HepG2 (cell line): ENCODE results near the gene RPS15A. TPM values are rescaled to one million over a fixed set of nuclear protein-coding genes. Genes with fewer than 3 reads are reported as not detected.

Experiments used
- CENPX ChIP-seq: sonication (generic); formaldehyde crosslinking; IDR thresholded peaks from 2 replicates; pipeline ENCODE4 v1.9.0; 2021; ENCODE audit warnings: mild to moderate bottlenecking, missing genetic modification reagents, moderate library complexity
- CHD2 ChIP-seq: IDR thresholded peaks from 2 replicates; pipeline ENCODE4 v1.6.1; 2011; ENCODE audit warnings: low read depth, low read length, improper control_type of control experiment
- HDAC2 ChIP-seq: sonication (generic); formaldehyde crosslinking; IDR thresholded peaks from 2 replicates; pipeline ENCODE4 v1.4.0; 2020; ENCODE audit warnings: missing genetic modification reagents
- NCOA2 ChIP-seq: sonication (generic); formaldehyde crosslinking; IDR thresholded peaks from 2 replicates; pipeline ENCODE4 v1.8.0; 2022; ENCODE audit warnings: inconsistent platforms
- NFYC ChIP-seq: IDR thresholded peaks from 2 replicates; pipeline ENCODE4 v1.6.1; 2016; ENCODE audit warnings: missing genetic modification reagents, missing compliant biosample characterization
- ZBTB7B ChIP-seq: sonication (generic); formaldehyde crosslinking; IDR thresholded peaks from 2 replicates; pipeline ENCODE4 v1.4.0; 2020; ENCODE audit warnings: missing genetic modification reagents
- ZNF138 ChIP-seq: sonication (generic); formaldehyde crosslinking; IDR thresholded peaks from 2 replicates; pipeline ENCODE4 v1.5.0; 2020; ENCODE audit warnings: mild to moderate bottlenecking, low read depth, missing genetic modification reagents
- ZNF431 ChIP-seq: sonication (generic); formaldehyde crosslinking; IDR thresholded peaks from 2 replicates; pipeline ENCODE4 v1.9.0; 2022; ENCODE audit warnings: missing genetic modification reagents, low read depth, mild to moderate bottlenecking, borderline replicate concordance
- ZNF605 ChIP-seq: sonication (generic); formaldehyde crosslinking; IDR thresholded peaks from 2 replicates; pipeline ENCODE4 v1.8.0; 2022; ENCODE audit warnings: mild to moderate bottlenecking, missing genetic modification reagents
- ZNF780A ChIP-seq: sonication (generic); formaldehyde crosslinking; IDR thresholded peaks from 2 replicates; pipeline ENCODE4 v1.8.0; 2022; ENCODE audit warnings: mild to moderate bottlenecking, missing genetic modification reagents, moderate library complexity
- ZSCAN22 ChIP-seq: sonication (generic); formaldehyde crosslinking; IDR thresholded peaks from 2 replicates; pipeline ENCODE4 v1.4.0; 2020; ENCODE audit warnings: mild to moderate bottlenecking, missing genetic modification reagents
- ZSCAN9 ChIP-seq: IDR thresholded peaks from 2 replicates; pipeline ENCODE4 v1.6.1; 2016; ENCODE audit warnings: borderline replicate concordance
- polyA plus RNA-seq, 8 experiments: library from polyadenylated mRNA; depleted of rRNA in 3 of 8; stranded (reverse) in 7 of 8; unstranded in 1 of 8; fragments of >200 nt; fragmentation: Illumina TruSeq in 4 of 8; extraction: Trizol in 4 of 8; gene quantifications; 2 replicates each; pipeline versions ENCODE4 v1.2.1 to v1.2.3, GENCODE V29; 2011 to 2016; ENCODE audit warnings: low read depth in 4 of 8, missing spikeins in 1 of 8, mixed read lengths in 1 of 8; ENCODE audit not compliant: insufficient read depth in 1 of 8
- total RNA-seq, 5 experiments: library from RNA; depleted of rRNA; stranded (reverse); fragments of >200 nt; fragmentation: Illumina TruSeq; extraction: Trizol; gene quantifications; 2 replicates each; pipeline ENCODE4 v1.2.3, GENCODE V29; 2016; ENCODE audit warnings: low read depth in 1 of 5
- TF ChIP-seq, protein P1 (sequence below): sonication (generic); formaldehyde crosslinking; IDR thresholded peaks from 2 replicates; pipeline ENCODE4; 2020; ENCODE audit warnings: missing genetic modification reagents, mild to moderate bottlenecking, borderline replicate concordance
- TF ChIP-seq, protein P2 (sequence below): sonication (generic); formaldehyde crosslinking; conservative IDR thresholded peaks from 2 replicates; pipeline ENCODE4 v1.4.0; 2020; ENCODE audit warnings: missing genetic modification reagents
- TF ChIP-seq, protein P3 (sequence below): sonication (generic); formaldehyde crosslinking; IDR thresholded peaks from 2 replicates; pipeline ENCODE4 v1.4.0; 2020; ENCODE audit warnings: mild to moderate bottlenecking, missing genetic modification reagents
- TF ChIP-seq, protein P4 (sequence below): sonication (generic); formaldehyde crosslinking; conservative IDR thresholded peaks from 2 replicates; pipeline ENCODE4 v1.8.0; 2022; ENCODE audit warnings: missing genetic modification reagents
- TF ChIP-seq, protein P5 (sequence below): IDR thresholded peaks from 2 replicates; pipeline ENCODE4 v1.6.1; 2018; ENCODE audit warnings: missing genetic modification reagents, mild to moderate bottlenecking, missing compliant biosample characterization

RPS15A gene
- total and polyA plus RNA-seq, 2 of the 13 experiments (the other 11 are each of a cell fraction or from before 2014, with no cell fraction given): 5,489 to 9,457 TPM

DNA sequence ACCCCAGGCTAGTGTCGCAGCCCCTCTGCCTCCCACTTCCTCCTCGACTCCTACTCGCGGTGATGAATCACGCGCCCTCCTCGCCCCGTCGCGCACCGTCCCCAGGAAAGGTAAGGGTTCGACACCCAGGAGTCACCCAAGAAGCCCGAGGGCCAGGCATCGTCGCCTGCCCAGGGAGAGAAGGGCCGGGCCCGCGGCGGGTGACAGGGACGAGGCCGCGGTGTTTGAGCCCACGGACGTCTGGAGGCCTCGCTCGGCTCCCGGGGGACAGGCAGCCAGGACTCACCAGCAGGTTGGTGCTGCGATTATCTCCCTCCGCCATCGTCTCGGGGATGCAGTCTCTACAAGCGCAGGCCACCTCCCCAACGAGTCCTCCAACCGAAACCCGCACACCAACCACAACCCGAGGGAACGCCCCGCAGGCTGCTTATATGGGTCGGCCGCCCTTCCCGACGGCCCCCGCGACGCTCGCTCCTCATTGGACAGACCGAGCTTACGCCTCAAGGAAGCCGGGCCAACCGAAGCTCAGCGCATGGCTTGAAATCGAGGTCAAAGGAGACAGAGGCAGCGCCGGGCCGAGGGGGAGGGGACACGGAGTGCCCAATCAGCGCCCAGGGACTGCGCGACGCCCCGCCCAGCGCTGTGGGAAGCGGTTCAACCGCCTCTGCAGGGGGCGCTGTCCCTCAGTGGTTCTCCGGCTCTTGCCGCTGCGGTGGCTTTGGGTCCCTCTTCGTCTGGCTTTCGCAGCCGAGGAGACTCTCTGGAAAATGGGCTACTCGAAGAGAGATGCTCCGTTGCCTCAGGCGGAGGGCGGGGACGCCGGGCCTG, 11.2 kb upstream of the RPS15A start, which contains the start of gene ARL6IP1 (continued):
- peak; percentile 9; the same call in 1 of the 2 replicates for TF ChIP-seq ZSCAN22 (CRISPR knock-in tag)
- no peak for TF ChIP-seq CENPX (CRISPR knock-in tag)
- TF ChIP-seq, protein P1, sequence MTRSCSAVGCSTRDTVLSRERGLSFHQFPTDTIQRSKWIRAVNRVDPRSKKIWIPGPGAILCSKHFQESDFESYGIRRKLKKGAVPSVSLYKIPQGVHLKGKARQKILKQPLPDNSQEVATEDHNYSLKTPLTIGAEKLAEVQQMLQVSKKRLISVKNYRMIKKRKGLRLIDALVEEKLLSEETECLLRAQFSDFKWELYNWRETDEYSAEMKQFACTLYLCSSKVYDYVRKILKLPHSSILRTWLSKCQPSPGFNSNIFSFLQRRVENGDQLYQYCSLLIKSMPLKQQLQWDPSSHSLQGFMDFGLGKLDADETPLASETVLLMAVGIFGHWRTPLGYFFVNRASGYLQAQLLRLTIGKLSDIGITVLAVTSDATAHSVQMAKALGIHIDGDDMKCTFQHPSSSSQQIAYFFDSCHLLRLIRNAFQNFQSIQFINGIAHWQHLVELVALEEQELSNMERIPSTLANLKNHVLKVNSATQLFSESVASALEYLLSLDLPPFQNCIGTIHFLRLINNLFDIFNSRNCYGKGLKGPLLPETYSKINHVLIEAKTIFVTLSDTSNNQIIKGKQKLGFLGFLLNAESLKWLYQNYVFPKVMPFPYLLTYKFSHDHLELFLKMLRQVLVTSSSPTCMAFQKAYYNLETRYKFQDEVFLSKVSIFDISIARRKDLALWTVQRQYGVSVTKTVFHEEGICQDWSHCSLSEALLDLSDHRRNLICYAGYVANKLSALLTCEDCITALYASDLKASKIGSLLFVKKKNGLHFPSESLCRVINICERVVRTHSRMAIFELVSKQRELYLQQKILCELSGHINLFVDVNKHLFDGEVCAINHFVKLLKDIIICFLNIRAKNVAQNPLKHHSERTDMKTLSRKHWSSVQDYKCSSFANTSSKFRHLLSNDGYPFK: peak; percentile 94
- peak; percentile 68; the same call in 1 of the 2 replicates for TF ChIP-seq ZNF431
- TF ChIP-seq NCOA2 (CRISPR knock-in tag): peak; percentile 83
- TF ChIP-seq HDAC2 (CRISPR knock-in tag): peak; percentile 97
- TF ChIP-seq, protein P2, sequence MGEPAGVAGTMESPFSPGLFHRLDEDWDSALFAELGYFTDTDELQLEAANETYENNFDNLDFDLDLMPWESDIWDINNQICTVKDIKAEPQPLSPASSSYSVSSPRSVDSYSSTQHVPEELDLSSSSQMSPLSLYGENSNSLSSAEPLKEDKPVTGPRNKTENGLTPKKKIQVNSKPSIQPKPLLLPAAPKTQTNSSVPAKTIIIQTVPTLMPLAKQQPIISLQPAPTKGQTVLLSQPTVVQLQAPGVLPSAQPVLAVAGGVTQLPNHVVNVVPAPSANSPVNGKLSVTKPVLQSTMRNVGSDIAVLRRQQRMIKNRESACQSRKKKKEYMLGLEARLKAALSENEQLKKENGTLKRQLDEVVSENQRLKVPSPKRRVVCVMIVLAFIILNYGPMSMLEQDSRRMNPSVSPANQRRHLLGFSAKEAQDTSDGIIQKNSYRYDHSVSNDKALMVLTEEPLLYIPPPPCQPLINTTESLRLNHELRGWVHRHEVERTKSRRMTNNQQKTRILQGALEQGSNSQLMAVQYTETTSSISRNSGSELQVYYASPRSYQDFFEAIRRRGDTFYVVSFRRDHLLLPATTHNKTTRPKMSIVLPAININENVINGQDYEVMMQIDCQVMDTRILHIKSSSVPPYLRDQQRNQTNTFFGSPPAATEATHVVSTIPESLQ: peak; percentile 96
- peak; percentile 98 for TF ChIP-seq ZNF780A (CRISPR knock-in tag)
- TF ChIP-seq ZBTB7B (CRISPR knock-in tag): peak; percentile 43
- TF ChIP-seq, protein P3, sequence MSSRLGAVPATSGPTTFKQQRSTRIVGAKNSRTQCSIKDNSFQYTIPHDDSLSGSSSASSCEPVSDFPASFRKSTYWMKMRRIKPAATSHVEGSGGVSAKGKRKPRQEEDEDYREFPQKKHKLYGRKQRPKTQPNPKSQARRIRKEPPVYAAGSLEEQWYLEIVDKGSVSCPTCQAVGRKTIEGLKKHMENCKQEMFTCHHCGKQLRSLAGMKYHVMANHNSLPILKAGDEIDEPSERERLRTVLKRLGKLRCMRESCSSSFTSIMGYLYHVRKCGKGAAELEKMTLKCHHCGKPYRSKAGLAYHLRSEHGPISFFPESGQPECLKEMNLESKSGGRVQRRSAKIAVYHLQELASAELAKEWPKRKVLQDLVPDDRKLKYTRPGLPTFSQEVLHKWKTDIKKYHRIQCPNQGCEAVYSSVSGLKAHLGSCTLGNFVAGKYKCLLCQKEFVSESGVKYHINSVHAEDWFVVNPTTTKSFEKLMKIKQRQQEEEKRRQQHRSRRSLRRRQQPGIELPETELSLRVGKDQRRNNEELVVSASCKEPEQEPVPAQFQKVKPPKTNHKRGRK (CRISPR knock-in tag): peak; percentile 96
- peak; percentile 98 for TF ChIP-seq ZNF138 (CRISPR knock-in tag)
- peak; percentile 99 for TF ChIP-seq NFYC
- peak; percentile 91 for TF ChIP-seq ZNF605
- TF ChIP-seq, protein P4, sequence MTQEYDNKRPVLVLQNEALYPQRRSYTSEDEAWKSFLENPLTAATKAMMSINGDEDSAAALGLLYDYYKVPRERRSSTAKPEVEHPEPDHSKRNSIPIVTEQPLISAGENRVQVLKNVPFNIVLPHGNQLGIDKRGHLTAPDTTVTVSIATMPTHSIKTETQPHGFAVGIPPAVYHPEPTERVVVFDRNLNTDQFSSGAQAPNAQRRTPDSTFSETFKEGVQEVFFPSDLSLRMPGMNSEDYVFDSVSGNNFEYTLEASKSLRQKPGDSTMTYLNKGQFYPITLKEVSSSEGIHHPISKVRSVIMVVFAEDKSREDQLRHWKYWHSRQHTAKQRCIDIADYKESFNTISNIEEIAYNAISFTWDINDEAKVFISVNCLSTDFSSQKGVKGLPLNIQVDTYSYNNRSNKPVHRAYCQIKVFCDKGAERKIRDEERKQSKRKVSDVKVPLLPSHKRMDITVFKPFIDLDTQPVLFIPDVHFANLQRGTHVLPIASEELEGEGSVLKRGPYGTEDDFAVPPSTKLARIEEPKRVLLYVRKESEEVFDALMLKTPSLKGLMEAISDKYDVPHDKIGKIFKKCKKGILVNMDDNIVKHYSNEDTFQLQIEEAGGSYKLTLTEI: no peak; the same call in none of the 2 replicates
- TF ChIP-seq, protein P5, sequence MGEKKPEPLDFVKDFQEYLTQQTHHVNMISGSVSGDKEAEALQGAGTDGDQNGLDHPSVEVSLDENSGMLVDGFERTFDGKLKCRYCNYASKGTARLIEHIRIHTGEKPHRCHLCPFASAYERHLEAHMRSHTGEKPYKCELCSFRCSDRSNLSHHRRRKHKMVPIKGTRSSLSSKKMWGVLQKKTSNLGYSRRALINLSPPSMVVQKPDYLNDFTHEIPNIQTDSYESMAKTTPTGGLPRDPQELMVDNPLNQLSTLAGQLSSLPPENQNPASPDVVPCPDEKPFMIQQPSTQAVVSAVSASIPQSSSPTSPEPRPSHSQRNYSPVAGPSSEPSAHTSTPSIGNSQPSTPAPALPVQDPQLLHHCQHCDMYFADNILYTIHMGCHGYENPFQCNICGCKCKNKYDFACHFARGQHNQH (CRISPR knock-in tag): peak; percentile 98
- peak; percentile 79 for TF ChIP-seq CHD2
- peak; percentile 96 for TF ChIP-seq ZSCAN9 (CRISPR knock-in tag)
